Cortex of kidney (tissue), 1 donor: ENCODE data around the gene MTHFD2L.

Source experiments
- DNase-seq: peaks from one replicate; lab custom pipeline; 2025; lab: John Stamatoyannopoulos, UW

Gene MTHFD2L

GRCh38 chr4:74132944-74133343 is 25.0 kb upstream of the MTHFD2L start:
- no peak for DNase-seq

- DNase-seq, result no peak
Observed at GRCh38 chr4:74133786-74134499, 24.0 kb upstream of the MTHFD2L start.

GRCh38 chr4:74134500-74134852 is 23.4 kb upstream of the MTHFD2L start:
- DNase-seq, result no peak

- no peak for DNase-seq
Observed at GRCh38 chr4:74146581-74147129, 11.3 kb upstream of the MTHFD2L start.

GRCh38 chr4:74148205-74148604 is 9.7 kb upstream of the MTHFD2L start:
- no peak for DNase-seq

- DNase-seq, result no peak
Observed at GRCh38 chr4:74152836-74153235, 5.1 kb upstream of the MTHFD2L start.

GRCh38 chr4:74156521-74156920 is 1.4 kb upstream of the MTHFD2L start:
- no peak for DNase-seq

- no peak for DNase-seq
Observed at GRCh38 chr4:74157154-74157553, 764 bp upstream of the MTHFD2L start.

GRCh38 chr4:74158466-74159142 is 686 bp downstream of the MTHFD2L start:
- DNase-seq, result no peak

- DNase-seq, result no peak
Observed at GRCh38 chr4:74159143-74159709, 1.3 kb downstream of the MTHFD2L start.

GRCh38 chr4:74161666-74162450 is 3.9 kb downstream of the MTHFD2L start:
- no peak for DNase-seq

- DNase-seq, result no peak
Observed at GRCh38 chr4:74166135-74166534, 8.2 kb downstream of the MTHFD2L start.

GRCh38 chr4:74166818-74167217 is 8.9 kb downstream of the MTHFD2L start:
- no peak for DNase-seq

- no peak for DNase-seq
Observed at GRCh38 chr4:74167585-74167984, 9.7 kb downstream of the MTHFD2L start.

GRCh38 chr4:74168841-74169240 is 10.9 kb downstream of the MTHFD2L start:
- DNase-seq, result no peak

- no peak for DNase-seq
Observed at GRCh38 chr4:74173321-74173720, 15.4 kb downstream of the MTHFD2L start.

- no peak for DNase-seq
Observed at GRCh38 chr4:74174421-74174820, 16.5 kb downstream of the MTHFD2L start.

GRCh38 chr4:74174941-74175340 is 17.0 kb downstream of the MTHFD2L start:
- DNase-seq, result no peak

GRCh38 chr4:74175379-74175778 is 17.5 kb downstream of the MTHFD2L start:
- no peak for DNase-seq

- DNase-seq, result no peak
Observed at GRCh38 chr4:74178798-74179197, 20.9 kb downstream of the MTHFD2L start.

- no peak for DNase-seq
Observed at GRCh38 chr4:74181219-74181618, 23.3 kb downstream of the MTHFD2L start.

- DNase-seq, result no peak
Observed at GRCh38 chr4:74188912-74189311, 31.0 kb downstream of the MTHFD2L start.
